ENCODE measurements around the gene SELENOT. TPM values are rescaled to one million over a fixed set of nuclear protein-coding genes. Genes with fewer than 3 reads are reported as not detected.

The SELENOT gene
- total RNA-seq, 1 donor from 2014 or later = 79.1 TPM

DNA sequence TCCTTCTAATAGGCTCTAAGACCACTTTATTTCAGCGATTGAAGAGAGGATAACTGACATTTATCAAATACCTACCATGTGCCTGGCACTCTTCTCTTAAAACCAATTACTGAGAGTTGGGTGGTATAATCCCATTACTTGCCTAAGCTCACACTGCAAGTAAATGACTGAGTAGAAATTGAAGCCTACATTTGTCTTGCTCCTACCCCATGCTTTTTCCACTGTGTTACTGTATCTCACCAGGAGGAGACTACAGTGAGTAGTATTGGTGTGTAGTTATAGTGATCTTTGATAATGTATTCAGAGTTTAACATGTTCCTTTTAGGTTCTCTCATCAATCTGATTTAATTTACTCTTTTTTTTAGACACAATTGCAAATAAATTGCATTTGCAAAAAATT is 35.8 kb upstream of the SELENOT start:
- Mint-ChIP-seq H3K9me3 (ENCODE audit: low read depth) (no peaks in the 10 kb centered on the region), H3K27me3 (ENCODE audit: low read depth) (no peaks in the 10 kb centered on the region), H3K4me1 (ENCODE audit: low read depth) (peaks cover 10% of the 10 kb centered on the region), H3K36me3 (ENCODE audit: low read depth) (peaks cover 11% of the 10 kb centered on the region), H3K27ac (ENCODE audit: unreplicated experiment) (no peak overlapping the region), H3K4me3 (ENCODE audit: unreplicated experiment) (no peak overlapping the region)
- no peak for DNase-seq (ENCODE audit: low spot score)
- TF ChIP-seq, protein P1, sequence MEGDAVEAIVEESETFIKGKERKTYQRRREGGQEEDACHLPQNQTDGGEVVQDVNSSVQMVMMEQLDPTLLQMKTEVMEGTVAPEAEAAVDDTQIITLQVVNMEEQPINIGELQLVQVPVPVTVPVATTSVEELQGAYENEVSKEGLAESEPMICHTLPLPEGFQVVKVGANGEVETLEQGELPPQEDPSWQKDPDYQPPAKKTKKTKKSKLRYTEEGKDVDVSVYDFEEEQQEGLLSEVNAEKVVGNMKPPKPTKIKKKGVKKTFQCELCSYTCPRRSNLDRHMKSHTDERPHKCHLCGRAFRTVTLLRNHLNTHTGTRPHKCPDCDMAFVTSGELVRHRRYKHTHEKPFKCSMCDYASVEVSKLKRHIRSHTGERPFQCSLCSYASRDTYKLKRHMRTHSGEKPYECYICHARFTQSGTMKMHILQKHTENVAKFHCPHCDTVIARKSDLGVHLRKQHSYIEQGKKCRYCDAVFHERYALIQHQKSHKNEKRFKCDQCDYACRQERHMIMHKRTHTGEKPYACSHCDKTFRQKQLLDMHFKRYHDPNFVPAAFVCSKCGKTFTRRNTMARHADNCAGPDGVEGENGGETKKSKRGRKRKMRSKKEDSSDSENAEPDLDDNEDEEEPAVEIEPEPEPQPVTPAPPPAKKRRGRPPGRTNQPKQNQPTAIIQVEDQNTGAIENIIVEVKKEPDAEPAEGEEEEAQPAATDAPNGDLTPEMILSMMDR (IDR thresholded peaks at IDR 0.05) = no peak

DNA sequence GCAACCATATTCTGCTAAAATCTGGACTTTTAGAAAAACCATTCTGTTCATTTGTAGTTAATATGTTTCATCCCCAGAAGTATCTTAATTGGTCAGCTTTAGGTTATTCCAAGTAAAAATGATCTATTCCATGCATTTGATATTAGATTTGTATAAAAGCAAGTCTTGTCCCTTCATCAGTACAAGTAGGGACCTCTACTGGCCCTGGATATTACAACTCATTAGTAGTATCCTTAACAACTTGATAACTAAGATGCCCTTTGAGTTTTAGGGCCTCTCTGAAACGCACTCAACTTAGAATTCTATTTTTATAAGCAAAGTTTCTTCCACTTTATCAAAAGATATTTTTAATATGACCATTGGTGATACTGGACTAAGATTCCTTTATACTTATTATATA is 25.3 kb upstream of the SELENOT start:
- no peaks in the 10 kb centered on the region for H3K4me1 Mint-ChIP-seq (ENCODE audit: low read depth)
- TF ChIP-seq, protein P1 (IDR thresholded peaks at IDR 0.05) = peak; percentile 51
- H3K27ac Mint-ChIP-seq (ENCODE audit: unreplicated experiment) = no peak overlapping the region
- peaks cover 11% of the 10 kb centered on the region for H3K36me3 Mint-ChIP-seq (ENCODE audit: low read depth)
- H3K27me3 Mint-ChIP-seq (ENCODE audit: low read depth) = no peaks in the 10 kb centered on the region
- H3K4me3 Mint-ChIP-seq (ENCODE audit: unreplicated experiment) = no peak overlapping the region
- H3K9me3 Mint-ChIP-seq (ENCODE audit: low read depth) = no peaks in the 10 kb centered on the region
- DNase-seq (ENCODE audit: low spot score) = no peak

- no peaks in the 10 kb centered on the region for H3K4me1 Mint-ChIP-seq (ENCODE audit: low read depth)
- H3K9me3 Mint-ChIP-seq (ENCODE audit: low read depth) = no peaks in the 10 kb centered on the region
- no peaks in the 10 kb centered on the region for H3K27me3 Mint-ChIP-seq (ENCODE audit: low read depth)
- no peak overlapping the region for H3K27ac Mint-ChIP-seq (ENCODE audit: unreplicated experiment)
- TF ChIP-seq, protein P1 (IDR thresholded peaks at IDR 0.05) = no peak
- no peak for DNase-seq (ENCODE audit: low spot score)
- H3K4me3 Mint-ChIP-seq (ENCODE audit: unreplicated experiment) = no peak overlapping the region
- peaks cover 18% of the 10 kb centered on the region for H3K36me3 Mint-ChIP-seq (ENCODE audit: low read depth)
These were observed 21.9 kb upstream of the SELENOT start for GRCh38 chr3:150581174-150581573.

GRCh38 chr3:150582620-150583019 is 20.5 kb upstream of the SELENOT start:
- H3K4me1 Mint-ChIP-seq (ENCODE audit: low read depth) = no peaks in the 10 kb centered on the region
- no peak for DNase-seq (ENCODE audit: low spot score)
- TF ChIP-seq, protein P1 (IDR thresholded peaks at IDR 0.05) = no peak
- no peaks in the 10 kb centered on the region for H3K27me3 Mint-ChIP-seq (ENCODE audit: low read depth)
- H3K4me3 Mint-ChIP-seq (ENCODE audit: unreplicated experiment) = no peak overlapping the region
- peaks cover 17% of the 10 kb centered on the region for H3K36me3 Mint-ChIP-seq (ENCODE audit: low read depth)
- no peaks in the 10 kb centered on the region for H3K9me3 Mint-ChIP-seq (ENCODE audit: low read depth)
- H3K27ac Mint-ChIP-seq (ENCODE audit: unreplicated experiment) = no peak overlapping the region

- no peaks in the 10 kb centered on the region for H3K9me3 Mint-ChIP-seq (ENCODE audit: low read depth)
- DNase-seq (ENCODE audit: low spot score) = no peak
- H3K4me1 Mint-ChIP-seq (ENCODE audit: low read depth) = no peaks in the 10 kb centered on the region
- H3K27me3 Mint-ChIP-seq (ENCODE audit: low read depth) = no peaks in the 10 kb centered on the region
- no peak overlapping the region for H3K4me3 Mint-ChIP-seq (ENCODE audit: unreplicated experiment)
- peaks cover 17% of the 10 kb centered on the region for H3K36me3 Mint-ChIP-seq (ENCODE audit: low read depth)
- no peak overlapping the region for H3K27ac Mint-ChIP-seq (ENCODE audit: unreplicated experiment)
- TF ChIP-seq, protein P1 (IDR thresholded peaks at IDR 0.05) = no peak
These were observed 20.1 kb upstream of the SELENOT start for GRCh38 chr3:150583028-150583427.
